Common myeloid progenitor, CD34-positive (primary cell): ENCODE data around the gene GNG13.

ENCODE experiments used
- CTCF ChIA-PET: fragments of 350-600 bp; sonication (Branson Sonifier 250); formaldehyde crosslinking; loops from one replicate; lab custom pipeline; 2021; ENCODE audit warnings: antibody characterized with exemption; lab: Charles Lee
- POLR2A ChIA-PET: fragments of 350-600 bp; sonication (Branson Sonifier 250); formaldehyde crosslinking; loops from one replicate; lab custom pipeline; 2021; ENCODE audit warnings: antibody characterized with exemption; lab: Charles Lee
- DNase-seq, 3 donors: peaks; one replicate each; pipeline versions ENCODE4 v3.0.0 to v3.0.0-alpha.2; 2013
- H3K27ac ChIP-seq, 2 experiments: 1 replicate in 1 of 2; 2 replicates in 1 of 2; pipeline ENCODE4 v1.7.0; 2013; ENCODE audit warnings: inconsistent platforms in 2 of 2, low read length in 2 of 2, mild to moderate bottlenecking in 2 of 2, low read depth in 1 of 2, moderate library complexity in 1 of 2; ENCODE audit not compliant: severe bottlenecking in 2 of 2, insufficient read depth in 1 of 2, poor library complexity in 1 of 2
- H3K27me3 ChIP-seq, 5 experiments: replicated peaks in 2 of 5; 1 replicate in 3 of 5; 2 replicates in 2 of 5; pipeline versions ENCODE4 v1.6.1 to v1.7.0; 2013; ENCODE audit warnings: low read length in 4 of 5, mild to moderate bottlenecking in 2 of 5, moderate library complexity in 2 of 5, inconsistent platforms in 1 of 5; ENCODE audit not compliant: insufficient read depth in 5 of 5, control insufficient read depth in 4 of 5
- H3K36me3 ChIP-seq, 4 experiments: 1 replicate in 2 of 4; 2 replicates in 2 of 4; pipeline versions ENCODE4 v1.6.1 to v1.7.0; 2013; ENCODE audit warnings: low read length in 3 of 4, control low read depth in 1 of 4, mild to moderate bottlenecking in 1 of 4; ENCODE audit not compliant: control insufficient read depth in 4 of 4, insufficient read depth in 4 of 4
- H3K4me1 ChIP-seq, 4 experiments: 1 replicate in 3 of 4; 2 replicates in 1 of 4; pipeline versions ENCODE4 v1.6.1 to v1.7.1; 2013; ENCODE audit warnings: low read length in 3 of 4, mild to moderate bottlenecking in 3 of 4, control low read depth in 1 of 4, inconsistent platforms in 1 of 4, moderate library complexity in 1 of 4; ENCODE audit not compliant: control insufficient read depth in 4 of 4, insufficient read depth in 4 of 4; ENCODE audit errors: control extremely low read depth in 1 of 4
- H3K4me3 ChIP-seq, 7 experiments: 1 replicate in 4 of 7; 2 replicates in 3 of 7; pipeline versions ENCODE4 v1.5.1 to v1.7.0; 2013; ENCODE audit warnings: mild to moderate bottlenecking in 7 of 7, low read length in 6 of 7, moderate library complexity in 6 of 7, inconsistent platforms in 2 of 7, low read depth in 2 of 7, control low read depth in 1 of 7; ENCODE audit not compliant: insufficient read depth in 4 of 7, control insufficient read depth in 1 of 7; ENCODE audit errors: extremely low read depth in 1 of 7
- H3K9me3 ChIP-seq, 5 experiments: 1 replicate in 4 of 5; 2 replicates in 1 of 5; pipeline versions ENCODE4 v1.6.1 to v1.7.1; 2013; ENCODE audit warnings: low read length in 4 of 5, mild to moderate bottlenecking in 2 of 5, inconsistent platforms in 1 of 5, low read depth in 1 of 5, moderate library complexity in 1 of 5; ENCODE audit not compliant: control insufficient read depth in 4 of 5, insufficient read depth in 2 of 5; ENCODE audit errors: control extremely low read depth in 1 of 5
- WGBS: methylation state at CpG from one replicate; pipeline ENCODE4 v1.1.5; 2013; ENCODE audit not compliant: insufficient coverage; 5-methylcytosine and 5-hydroxymethylcytosine counted together

The GNG13 gene

DNA sequence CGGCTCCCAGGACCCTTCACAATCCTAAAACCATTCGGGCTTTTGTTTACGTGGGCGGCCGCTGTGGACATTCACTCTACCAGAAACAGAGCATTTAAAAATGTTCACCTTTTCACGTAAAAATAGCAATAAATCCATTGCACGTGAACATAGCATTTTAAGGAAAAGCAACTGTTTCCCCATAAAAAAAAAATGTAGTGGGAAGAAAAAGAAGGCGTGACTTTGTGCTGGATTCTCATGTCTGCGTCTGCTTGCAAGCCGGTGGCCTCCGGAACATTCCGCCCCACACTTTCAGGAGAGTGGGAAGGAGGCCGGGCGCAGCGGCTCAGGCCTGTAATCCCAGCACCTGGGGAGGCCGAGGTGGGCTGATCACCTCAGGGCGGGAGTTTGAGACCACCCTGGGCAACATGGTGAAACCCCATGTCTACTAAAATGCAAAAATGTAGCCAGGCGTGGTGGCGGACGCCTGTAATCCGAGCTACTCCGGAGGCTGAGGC lies 13.4 kb upstream of the GNG13 start:
- no peak for DNase-seq
- no peak overlapping the region for H3K4me3 ChIP-seq
- peaks cover 0 to 59% (median 13%) of the 10 kb centered on the region in 5 experiments for H3K27me3 ChIP-seq
- POLR2A ChIA-PET = no interaction called here
- 70% methylated on average over 20 of the region's 22 CpGs for WGBS
- H3K4me1 ChIP-seq = peaks cover 2 to 13% (median 6%) of the 10 kb centered on the region in 4 experiments
- H3K36me3 ChIP-seq = no peaks in the 10 kb centered on the region
- H3K27ac ChIP-seq = no peak overlapping the region
- peaks cover 0 to 7% (median 0%) of the 10 kb centered on the region in 5 experiments for H3K9me3 ChIP-seq
- CTCF ChIA-PET = no interaction called here

DNA sequence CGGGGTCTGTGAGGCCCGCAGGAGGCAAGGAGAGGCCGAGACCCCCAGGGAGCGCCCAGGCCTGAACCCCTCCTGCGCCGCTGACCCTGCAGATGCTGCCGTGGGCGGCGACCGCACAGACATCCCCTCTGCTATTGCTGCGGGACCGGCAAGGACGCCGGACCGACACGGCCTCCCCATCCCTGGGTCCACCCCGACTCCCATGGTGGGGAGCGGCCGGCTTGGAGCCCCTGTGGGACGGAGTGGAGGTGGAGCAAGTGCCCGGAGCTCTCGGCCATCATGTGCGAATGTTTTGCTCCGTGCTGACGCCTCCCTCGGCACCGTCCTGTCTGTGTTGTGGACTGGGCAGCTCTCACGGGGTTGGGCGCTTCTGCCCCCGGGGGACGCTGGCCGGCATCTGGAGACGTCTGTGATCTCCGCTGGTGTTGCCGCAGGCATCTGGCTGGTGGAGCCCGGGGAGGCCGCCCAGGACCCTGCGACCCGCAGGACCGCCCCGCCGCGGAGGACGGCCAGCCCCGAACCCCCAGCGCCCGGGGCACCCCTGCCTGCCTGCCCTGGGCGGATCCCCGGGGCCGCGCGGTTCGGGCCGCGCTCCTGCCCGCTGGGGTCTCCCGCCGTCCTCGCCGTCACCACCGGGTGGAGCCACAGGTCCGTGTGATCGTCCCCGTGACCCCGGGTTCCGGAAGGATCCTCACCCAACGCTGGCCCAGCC lies 12.8 kb upstream of the GNG13 start:
- H3K4me3 ChIP-seq = no peak overlapping the region
- ChIA-PET CTCF (interaction anchor here (0.7 kb wide), 1 partner anchor 243 kb away, joined by 3 read pairs; no protein-coding TSS in a partner anchor), POLR2A (no interaction called here)
- DNase-seq = peak; percentile 36 to 57 (median 37)
- peaks cover 0 to 54% (median 13%) of the 10 kb centered on the region in 5 experiments for H3K27me3 ChIP-seq
- H3K36me3 ChIP-seq = no peaks in the 10 kb centered on the region
- no peak overlapping the region for H3K27ac ChIP-seq
- H3K9me3 ChIP-seq = peaks cover 0 to 6% (median 0%) of the 10 kb centered on the region in 5 experiments
- WGBS = 14% methylated on average over 58 of the region's 67 CpGs
- peaks cover 0 to 15% (median 6%) of the 10 kb centered on the region in 4 experiments for H3K4me1 ChIP-seq

DNA sequence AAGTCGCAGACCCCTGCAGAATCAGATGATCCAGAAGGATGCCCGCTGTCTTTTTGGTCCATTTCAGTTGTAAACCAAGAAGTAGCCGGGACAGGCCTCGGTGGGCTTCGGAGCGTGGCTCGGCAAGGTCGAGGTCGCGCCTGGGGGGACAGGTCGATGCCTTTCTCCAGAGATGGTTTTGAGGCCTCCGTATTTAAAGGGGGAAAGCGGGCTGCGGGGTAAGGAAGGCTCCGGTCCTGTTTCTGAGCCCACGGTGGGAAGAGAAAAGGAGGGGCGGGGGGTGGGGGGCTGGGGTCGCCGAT lies 7.5 kb upstream of the GNG13 start:
- ChIA-PET POLR2A (no interaction called here), CTCF (no interaction called here)
- 6% methylated on average over 13 of the region's 19 CpGs for WGBS
- peak overlapping the region; percentile 62 to 82 (median 75) for H3K4me3 ChIP-seq
- no peak for DNase-seq
- H3K27me3 ChIP-seq = peaks cover 0 to 18% (median 5%) of the 10 kb centered on the region in 5 experiments
- no peaks in the 10 kb centered on the region for H3K36me3 ChIP-seq
- peaks cover 0 to 11% (median 6%) of the 10 kb centered on the region in 4 experiments for H3K4me1 ChIP-seq
- H3K9me3 ChIP-seq = peaks cover 0 to 6% (median 0%) of the 10 kb centered on the region in 5 experiments
- H3K27ac ChIP-seq = peak overlapping the region in 1 of 2 experiments; percentile 82

GRCh38 chr16:807347-808084 lies 7.0 kb upstream of the GNG13 start:
- peak; percentile 78 to 87 (median 82) for DNase-seq
- Histone ChIP-seq H3K9me3 (peaks cover 0 to 6% (median 0%) of the 10 kb centered on the region in 5 experiments), H3K4me3 (peak overlapping the region; percentile 62 to 82 (median 75)), H3K36me3 (no peaks in the 10 kb centered on the region), H3K4me1 (peaks cover 0 to 11% (median 6%) of the 10 kb centered on the region in 4 experiments), H3K27ac (peak overlapping the region; percentile 54 to 82), H3K27me3 (peaks cover 0 to 18% (median 2%) of the 10 kb centered on the region in 5 experiments)
- WGBS = 3% methylated on average over 68 of the region's 80 CpGs
- ChIA-PET CTCF (interaction anchor here (0.7 kb wide), 1 partner anchor 250 kb away, joined by 3 read pairs; no protein-coding TSS in a partner anchor), POLR2A (no interaction called here)

GRCh38 chr16:805474-805873 lies 4.9 kb upstream of the GNG13 start:
- ChIA-PET CTCF (interaction anchor here (1.1 kb wide), 1 partner anchor 9 kb away, joined by 3 read pairs; no protein-coding TSS in a partner anchor), POLR2A (interaction anchor here (0.6 kb wide), 1 partner anchor 367 kb away, joined by 4 read pairs; no protein-coding TSS in a partner anchor)
- H3K36me3 ChIP-seq = no peaks in the 10 kb centered on the region
- WGBS = 94% methylated on average over 17 of the region's 17 CpGs
- no peak overlapping the region for H3K4me3 ChIP-seq
- peaks cover 0 to 11% (median 6%) of the 10 kb centered on the region in 4 experiments for H3K4me1 ChIP-seq
- H3K27ac ChIP-seq = no peak overlapping the region
- H3K27me3 ChIP-seq = peaks cover 0 to 30% (median 10%) of the 10 kb centered on the region in 5 experiments
- DNase-seq = no peak
- H3K9me3 ChIP-seq = no peaks in the 10 kb centered on the region

GRCh38 chr16:804193-805048 lies 3.9 kb upstream of the GNG13 start:
- Histone ChIP-seq H3K27me3 (peaks cover 0 to 40% (median 15%) of the 10 kb centered on the region in 5 experiments), H3K36me3 (no peaks in the 10 kb centered on the region), H3K9me3 (no peaks in the 10 kb centered on the region), H3K4me1 (peaks cover 0 to 13% (median 9%) of the 10 kb centered on the region in 4 experiments), H3K27ac (no peak overlapping the region), H3K4me3 (no peak overlapping the region)
- ChIA-PET POLR2A (interaction anchor here (0.7 kb wide), 1 partner anchor 667 kb away, joined by 3 read pairs; no protein-coding TSS in a partner anchor), CTCF (interaction anchor here (0.9 to 1.2 kb wide), 3 partner anchors 8 to 63 kb away, joined by 3 read pairs; no protein-coding TSS in a partner anchor)
- 84% methylated on average over 32 of the region's 33 CpGs for WGBS
- no peak for DNase-seq
